Astrocyte (in vitro differentiated cells and primary cell): ENCODE measurements around the gene SCAI. TPM values are rescaled to one million over a fixed set of nuclear protein-coding genes. Genes with fewer than 3 reads are reported as not detected.
"Not testable (repeated sequence)": the region's sequence is repeated elsewhere in the genome, so short reads cannot be mapped to it uniquely, and the experiment has no call there.

Experiments
- DNase-seq: peaks from one replicate; pipeline ENCODE4 v3.0.0-alpha.2; 2010; ENCODE audit warnings: low read depth
- FAIRE-seq: peaks from 2 replicates; lab custom pipeline; 2011; peaks lifted over from hg19 to GRCh38; lab: Jason Lieb, UNC
- H2AFZ ChIP-seq: 2 replicates; pipeline ENCODE4 v1.6.0; 2012; ENCODE audit warnings: low read depth, low read length, inconsistent platforms
- H3K27ac ChIP-seq: 2 replicates; pipeline ENCODE4 v1.5.1; 2011; ENCODE audit warnings: low read depth, low read length, inconsistent platforms
- H3K27me3 ChIP-seq: 2 replicates; pipeline ENCODE4 v1.6.0; 2011; ENCODE audit warnings: low read length, inconsistent platforms; ENCODE audit not compliant: insufficient read depth
- H3K36me3 ChIP-seq: 2 replicates; pipeline ENCODE4 v1.5.1; 2011; ENCODE audit warnings: low read length, inconsistent platforms; ENCODE audit not compliant: insufficient read depth
- H3K4me1 ChIP-seq: 2 replicates; pipeline ENCODE4 v1.5.1; 2011; ENCODE audit warnings: low read length, inconsistent platforms; ENCODE audit not compliant: insufficient read depth
- H3K4me2 ChIP-seq: 2 replicates; pipeline ENCODE4 v1.6.0; 2012; ENCODE audit warnings: low read length, inconsistent platforms
- H3K4me3 ChIP-seq: 2 replicates; pipeline ENCODE4 v1.5.1; 2011; ENCODE audit warnings: low read depth, mild to moderate bottlenecking, low read length, inconsistent platforms; ENCODE audit not compliant: insufficient read depth
- H3K79me2 ChIP-seq: 2 replicates; pipeline ENCODE4 v1.6.0; 2012; ENCODE audit warnings: mild to moderate bottlenecking, low read length, inconsistent platforms; ENCODE audit not compliant: insufficient read depth
- H3K9ac ChIP-seq: 2 replicates; pipeline ENCODE4 v1.6.0; 2012; ENCODE audit warnings: mild to moderate bottlenecking, low read length, inconsistent platforms
- H3K9me3 ChIP-seq: 2 replicates; pipeline ENCODE4 v1.5.1; 2012; ENCODE audit warnings: low read depth, mild to moderate bottlenecking, low read length, inconsistent platforms; ENCODE audit not compliant: insufficient read depth
- H4K20me1 ChIP-seq: 2 replicates; pipeline ENCODE4 v1.6.0; 2012; ENCODE audit warnings: low read length, inconsistent platforms; ENCODE audit not compliant: insufficient read depth
- H3K27ac Mint-ChIP-seq: one replicate; pipeline ENCODE4 v1.8.0; 2021; ENCODE audit warnings: mild to moderate bottlenecking, mixed read lengths; ENCODE audit not compliant: unreplicated experiment
- H3K27me3 Mint-ChIP-seq: one replicate; pipeline ENCODE4 v1.8.0; 2021; ENCODE audit warnings: low read depth, mixed read lengths; ENCODE audit not compliant: unreplicated experiment
- H3K36me3 Mint-ChIP-seq: one replicate; pipeline ENCODE4 v1.8.0; 2021; ENCODE audit warnings: low read depth, mixed read lengths; ENCODE audit not compliant: unreplicated experiment
- H3K4me1 Mint-ChIP-seq: one replicate; pipeline ENCODE4 v1.8.0; 2021; ENCODE audit warnings: low read depth, mixed read lengths; ENCODE audit not compliant: unreplicated experiment
- H3K4me3 Mint-ChIP-seq: one replicate; pipeline ENCODE4 v1.8.0; 2021; ENCODE audit warnings: mild to moderate bottlenecking, moderate library complexity, mixed read lengths; ENCODE audit not compliant: unreplicated experiment
- H3K9me3 Mint-ChIP-seq: one replicate; pipeline ENCODE4 v1.8.0; 2021; ENCODE audit warnings: mild to moderate bottlenecking, mixed read lengths; ENCODE audit not compliant: unreplicated experiment
- EZH2 ChIP-seq: IDR thresholded peaks from 2 replicates; pipeline ENCODE4 v1.6.1; 2012; ENCODE audit warnings: mild to moderate bottlenecking, low read length, inconsistent platforms; ENCODE audit not compliant: insufficient read depth
- total RNA-seq: library from RNA; stranded (reverse); gene quantifications from 2 replicates; pipeline ENCODE4 v1.2.1, GENCODE V29; 2021
- TF ChIP-seq, protein P1 (sequence below): IDR thresholded peaks from 2 replicates; pipeline ENCODE4 v1.5.1; 2011; ENCODE audit warnings: low read depth, mild to moderate bottlenecking, inconsistent platforms, low read length, moderate library complexity; ENCODE audit not compliant: insufficient read depth

Gene SCAI
- total RNA-seq, 1 donor from 2014 or later, result 6.8 TPM

DNA sequence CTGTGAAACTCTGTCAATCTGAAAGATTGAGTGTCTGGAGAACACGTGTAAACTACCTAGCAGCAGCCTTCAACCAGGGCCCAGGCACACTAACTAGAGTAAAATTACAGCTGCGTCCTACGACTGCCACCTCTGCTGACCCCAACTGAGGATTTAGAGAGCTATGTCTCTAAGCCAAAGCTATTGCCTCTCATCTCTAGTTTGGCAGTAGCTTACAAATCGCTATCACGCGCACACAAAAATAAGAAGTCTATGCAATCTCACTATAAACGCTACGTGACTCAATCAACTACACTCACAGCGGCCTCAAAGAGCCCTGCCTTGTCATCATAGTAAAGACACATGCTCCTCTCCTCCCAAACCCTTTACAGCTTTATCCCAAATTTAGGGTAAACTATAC is 37.5 kb upstream of the SCAI start:
- no peaks in the 10 kb centered on the region for H3K27me3 ChIP-seq
- TF ChIP-seq EZH2, result no peak
- TF ChIP-seq, protein P1, sequence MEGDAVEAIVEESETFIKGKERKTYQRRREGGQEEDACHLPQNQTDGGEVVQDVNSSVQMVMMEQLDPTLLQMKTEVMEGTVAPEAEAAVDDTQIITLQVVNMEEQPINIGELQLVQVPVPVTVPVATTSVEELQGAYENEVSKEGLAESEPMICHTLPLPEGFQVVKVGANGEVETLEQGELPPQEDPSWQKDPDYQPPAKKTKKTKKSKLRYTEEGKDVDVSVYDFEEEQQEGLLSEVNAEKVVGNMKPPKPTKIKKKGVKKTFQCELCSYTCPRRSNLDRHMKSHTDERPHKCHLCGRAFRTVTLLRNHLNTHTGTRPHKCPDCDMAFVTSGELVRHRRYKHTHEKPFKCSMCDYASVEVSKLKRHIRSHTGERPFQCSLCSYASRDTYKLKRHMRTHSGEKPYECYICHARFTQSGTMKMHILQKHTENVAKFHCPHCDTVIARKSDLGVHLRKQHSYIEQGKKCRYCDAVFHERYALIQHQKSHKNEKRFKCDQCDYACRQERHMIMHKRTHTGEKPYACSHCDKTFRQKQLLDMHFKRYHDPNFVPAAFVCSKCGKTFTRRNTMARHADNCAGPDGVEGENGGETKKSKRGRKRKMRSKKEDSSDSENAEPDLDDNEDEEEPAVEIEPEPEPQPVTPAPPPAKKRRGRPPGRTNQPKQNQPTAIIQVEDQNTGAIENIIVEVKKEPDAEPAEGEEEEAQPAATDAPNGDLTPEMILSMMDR, result no peak
- no peak overlapping the region for H2AFZ ChIP-seq
- Mint-ChIP-seq H3K9me3 (no peaks in the 10 kb centered on the region), H3K27ac (no peak overlapping the region), H3K4me3 (no peak overlapping the region), H3K36me3 (no peaks in the 10 kb centered on the region), H3K27me3 (no peaks in the 10 kb centered on the region), H3K4me1 (peaks cover 8% of the 10 kb centered on the region)
- FAIRE-seq, result no peak
- no peak overlapping the region for H3K4me2 ChIP-seq
- peaks cover 6% of the 10 kb centered on the region for H3K4me1 ChIP-seq
- H3K9ac ChIP-seq, result no peak overlapping the region
- peaks cover 99% of the 10 kb centered on the region for H3K79me2 ChIP-seq
- H3K4me3 ChIP-seq, result no peak overlapping the region
- no peaks in the 10 kb centered on the region for H3K36me3 ChIP-seq
- peaks cover 79% of the 10 kb centered on the region for H4K20me1 ChIP-seq
- H3K9me3 ChIP-seq, result no peaks in the 10 kb centered on the region
- no peak for DNase-seq
- no peak overlapping the region for H3K27ac ChIP-seq

GRCh38 chr9:125179776-125180175 is 36.4 kb upstream of the SCAI start:
- not testable (repeated sequence) for H3K27me3 Mint-ChIP-seq, FAIRE-seq, H2AFZ ChIP-seq, H3K4me3 ChIP-seq, H3K9me3 Mint-ChIP-seq, H3K27ac Mint-ChIP-seq, H3K36me3 ChIP-seq, H3K9me3 ChIP-seq, H3K27ac ChIP-seq, H3K36me3 Mint-ChIP-seq, H3K27me3 ChIP-seq, DNase-seq, H3K4me1 Mint-ChIP-seq, H3K4me2 ChIP-seq, H3K9ac ChIP-seq, H3K4me3 Mint-ChIP-seq, H3K4me1 ChIP-seq
- H3K79me2 ChIP-seq, result peaks cover 96% of the 10 kb centered on the region
- H4K20me1 ChIP-seq, result peaks cover 75% of the 10 kb centered on the region

DNA sequence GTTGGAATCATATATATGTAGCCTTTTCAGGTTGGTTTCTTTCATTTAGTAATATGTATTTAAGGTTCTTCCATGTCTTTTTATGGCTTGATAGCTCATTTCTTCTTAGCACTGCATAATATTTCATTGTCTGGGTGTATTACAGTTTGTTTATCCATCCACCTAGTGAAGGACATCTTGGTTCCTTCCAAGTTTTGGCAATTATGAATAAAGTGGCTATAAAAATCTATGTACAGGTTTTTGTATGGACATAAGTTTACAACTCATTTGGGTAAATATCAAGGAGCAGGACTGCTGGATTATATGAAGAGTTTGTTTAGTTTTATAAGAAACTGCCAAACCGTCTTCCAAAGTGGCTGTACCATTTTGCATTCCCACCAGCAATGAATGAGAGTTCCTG is 34.6 kb upstream of the SCAI start:
- Histone ChIP-seq H3K4me3 (no peak overlapping the region), H3K79me2 (peaks cover 93% of the 10 kb centered on the region), H3K36me3 (no peaks in the 10 kb centered on the region), H3K9ac (no peak overlapping the region), H3K27ac (no peak overlapping the region), H2AFZ (no peak overlapping the region), H3K9me3 (no peaks in the 10 kb centered on the region), H3K4me1 (no peaks in the 10 kb centered on the region), H3K27me3 (no peaks in the 10 kb centered on the region), H4K20me1 (peaks cover 70% of the 10 kb centered on the region), H3K4me2 (no peak overlapping the region)
- no peak for TF ChIP-seq EZH2
- TF ChIP-seq, protein P1, result no peak
- H3K4me3 Mint-ChIP-seq, result no peak overlapping the region
- no peaks in the 10 kb centered on the region for H3K9me3 Mint-ChIP-seq
- H3K36me3 Mint-ChIP-seq, result no peaks in the 10 kb centered on the region
- H3K27ac Mint-ChIP-seq, result no peak overlapping the region
- no peaks in the 10 kb centered on the region for H3K27me3 Mint-ChIP-seq
- H3K4me1 Mint-ChIP-seq, result no peaks in the 10 kb centered on the region
- no peak for DNase-seq
- no peak for FAIRE-seq
